ENCODE data around the gene KCTD16.

KCTD16 gene

GRCh38 chr5:144472221-144472620 is 301.5 kb downstream of the KCTD16 start:
- DNase-seq: no peak

GRCh38 chr5:144473650-144474049 is 303.0 kb downstream of the KCTD16 start:
- DNase-seq: no peak

DNA sequence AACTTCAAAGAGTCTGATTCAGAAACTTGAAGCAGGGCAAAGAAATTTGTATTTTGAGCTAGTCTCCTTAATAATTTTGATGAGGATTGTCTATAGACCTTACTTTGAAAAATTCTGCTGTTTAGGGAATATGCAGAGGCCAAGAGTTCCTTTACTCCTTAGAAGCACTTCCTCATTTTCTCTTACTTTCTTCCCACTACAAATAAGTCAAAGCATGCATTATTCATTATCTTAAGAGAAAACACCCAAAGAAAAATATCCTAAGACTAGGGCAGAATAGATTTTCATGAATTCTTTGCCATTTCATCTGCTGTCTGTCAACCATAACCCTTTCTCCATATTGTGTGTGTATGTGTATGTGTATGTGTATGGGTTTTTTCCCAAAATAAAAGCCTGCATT is 307.9 kb downstream of the KCTD16 start:
- DNase-seq: no peak

DNA sequence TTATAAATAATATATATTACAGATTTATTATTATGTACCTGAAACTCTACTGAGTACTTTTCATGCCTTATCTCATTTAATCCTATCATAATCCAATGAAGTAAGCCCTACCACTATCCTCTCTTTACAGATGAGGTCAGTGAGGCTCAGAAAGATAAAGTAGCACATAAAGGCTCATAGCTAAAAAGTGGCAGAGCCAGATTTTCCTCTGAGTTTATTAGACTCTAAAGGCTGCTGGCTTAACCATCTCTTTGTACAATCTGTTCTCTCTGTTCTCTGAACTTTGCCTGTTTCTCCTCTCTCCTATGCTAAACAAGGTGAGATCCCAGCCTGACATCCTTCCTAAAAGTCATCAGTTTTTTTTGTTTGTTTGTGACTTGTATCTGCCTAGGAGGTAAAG is 311.2 kb downstream of the KCTD16 start:
- no peak for DNase-seq

GRCh38 chr5:144484124-144484897 is 313.6 kb downstream of the KCTD16 start:
- no peak for DNase-seq

GRCh38 chr5:144485540-144485939 is 314.9 kb downstream of the KCTD16 start:
- no peak for DNase-seq

DNA sequence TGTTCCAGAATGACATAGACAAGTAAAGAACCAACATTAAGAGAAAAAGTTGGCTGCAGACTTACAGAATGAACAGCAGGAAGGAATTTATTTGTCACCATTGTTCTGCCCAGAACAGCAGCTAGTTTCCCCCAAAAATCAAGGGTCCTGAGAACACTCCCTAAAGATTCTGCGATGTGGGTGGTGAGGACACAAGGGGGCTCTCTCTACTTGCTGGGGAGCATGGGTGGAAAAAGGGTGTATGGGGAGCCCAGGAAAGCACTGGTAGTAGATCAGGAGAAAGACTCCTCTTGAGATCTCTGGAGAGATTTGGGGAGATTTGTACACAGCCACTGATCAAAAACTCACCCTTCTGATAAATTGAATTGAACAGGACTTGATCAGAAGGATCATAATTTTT is 316.5 kb downstream of the KCTD16 start:
- DNase-seq: no peak

- no peak for DNase-seq
These were observed 317.1 kb downstream of the KCTD16 start for GRCh38 chr5:144487761-144488160.

- DNase-seq: no peak
These were observed 332.4 kb downstream of the KCTD16 start for GRCh38 chr5:144503123-144503522.

DNA sequence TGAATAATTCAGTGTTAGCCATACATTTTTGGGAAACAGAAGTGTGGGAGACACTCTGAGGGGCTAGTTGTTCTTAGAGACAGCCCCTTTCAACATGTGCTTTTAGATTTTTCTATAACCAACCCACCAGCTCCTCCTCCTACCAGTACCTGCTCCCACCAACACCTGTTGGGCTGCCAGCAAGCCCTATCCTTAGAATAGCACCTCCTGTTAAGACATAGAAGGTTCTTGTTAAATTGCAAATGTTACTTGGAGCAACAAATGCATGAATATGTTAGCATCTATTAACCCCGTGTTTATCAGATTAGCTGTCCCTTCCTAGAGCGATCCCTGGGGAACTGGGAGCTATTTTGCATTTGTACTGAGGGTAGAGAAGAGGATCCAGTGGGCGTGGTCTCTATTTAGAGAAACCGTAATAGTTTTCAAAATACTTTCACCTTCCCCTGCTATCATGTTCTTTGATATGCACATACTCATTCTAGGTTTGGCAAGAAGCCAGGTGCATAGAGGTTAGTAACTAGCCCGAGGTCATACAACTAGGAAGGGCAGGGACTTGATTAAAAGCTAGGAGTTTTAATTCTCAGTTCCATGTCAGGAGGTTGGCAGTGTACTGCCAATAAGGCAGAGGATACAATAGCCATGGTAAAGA is 334.4 kb downstream of the KCTD16 start:
- no peak for DNase-seq

GRCh38 chr5:144510845-144511579 is 340.3 kb downstream of the KCTD16 start:
- DNase-seq: no peak

- no peak for DNase-seq
These were observed 341.0 kb downstream of the KCTD16 start for GRCh38 chr5:144511580-144512072.

DNA sequence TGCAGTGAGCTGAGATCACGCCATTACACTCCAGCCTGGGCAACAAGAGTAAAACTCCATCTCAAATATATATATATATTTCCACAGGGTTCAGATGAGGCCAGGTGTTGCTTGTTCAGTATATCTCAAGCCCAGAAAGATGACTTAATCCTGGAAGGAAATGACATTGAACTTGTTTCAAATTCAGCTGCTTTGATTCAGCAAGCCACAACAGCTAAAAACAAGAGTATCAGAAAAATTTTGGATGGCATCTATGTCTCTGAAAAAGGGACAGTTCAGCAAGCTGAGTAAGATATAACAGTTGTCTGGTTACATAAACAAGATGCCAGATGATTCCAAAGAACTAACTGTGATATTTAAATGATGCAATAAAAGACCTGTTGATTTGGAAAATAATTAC is 352.0 kb downstream of the KCTD16 start:
- DNase-seq: no peak

DNA sequence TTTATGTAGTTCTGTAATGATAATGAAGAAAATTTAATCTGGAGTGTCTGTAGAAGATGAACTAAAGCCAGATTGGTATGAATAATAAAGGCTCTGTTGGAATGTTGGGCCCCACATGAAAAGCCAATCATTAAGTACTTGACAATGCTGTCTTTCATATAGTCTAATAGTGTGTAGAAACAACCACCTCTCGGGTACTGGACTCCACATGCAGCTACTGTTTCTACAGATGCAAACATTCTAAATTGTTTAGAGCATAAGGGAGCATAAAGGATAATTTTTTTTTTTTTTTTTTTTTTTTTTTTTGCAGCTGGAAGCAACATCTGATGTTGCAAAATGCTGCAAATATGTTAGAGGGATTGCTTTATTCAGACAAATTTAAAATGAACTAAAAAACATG is 354.3 kb downstream of the KCTD16 start:
- no peak for DNase-seq

GRCh38 chr5:144531188-144531587 is 360.5 kb downstream of the KCTD16 start:
- DNase-seq: peak; percentile 78

Data from NCI-H1694 (cell line).